OCI-LY7 (cell line): Measurements from ENCODE around the gene LPAR3.

Experiments used
- EZH2phosphoT487 ChIP-seq: fragments of 200-600 bp; sonication (generic); IDR thresholded peaks from 2 replicates; pipeline ENCODE4 v1.6.1; 2018; ENCODE audit warnings: low read depth, borderline replicate concordance, mild to moderate bottlenecking, mixed run types, antibody characterized with exemption, low read length, moderate library complexity, mixed read lengths
- TF ChIP-seq, protein P1 (sequence below): fragments of 200-600 bp; sonication (generic); conservative IDR thresholded peaks from 2 replicates; pipeline ENCODE4 v1.5.1; 2014; ENCODE audit warnings: mild to moderate bottlenecking, antibody characterized with exemption, low read length, moderate library complexity, mixed read lengths

GRCh38 chr1:84800090-84801073, 92.6 kb downstream of the LPAR3 start:
- TF ChIP-seq, protein P1, sequence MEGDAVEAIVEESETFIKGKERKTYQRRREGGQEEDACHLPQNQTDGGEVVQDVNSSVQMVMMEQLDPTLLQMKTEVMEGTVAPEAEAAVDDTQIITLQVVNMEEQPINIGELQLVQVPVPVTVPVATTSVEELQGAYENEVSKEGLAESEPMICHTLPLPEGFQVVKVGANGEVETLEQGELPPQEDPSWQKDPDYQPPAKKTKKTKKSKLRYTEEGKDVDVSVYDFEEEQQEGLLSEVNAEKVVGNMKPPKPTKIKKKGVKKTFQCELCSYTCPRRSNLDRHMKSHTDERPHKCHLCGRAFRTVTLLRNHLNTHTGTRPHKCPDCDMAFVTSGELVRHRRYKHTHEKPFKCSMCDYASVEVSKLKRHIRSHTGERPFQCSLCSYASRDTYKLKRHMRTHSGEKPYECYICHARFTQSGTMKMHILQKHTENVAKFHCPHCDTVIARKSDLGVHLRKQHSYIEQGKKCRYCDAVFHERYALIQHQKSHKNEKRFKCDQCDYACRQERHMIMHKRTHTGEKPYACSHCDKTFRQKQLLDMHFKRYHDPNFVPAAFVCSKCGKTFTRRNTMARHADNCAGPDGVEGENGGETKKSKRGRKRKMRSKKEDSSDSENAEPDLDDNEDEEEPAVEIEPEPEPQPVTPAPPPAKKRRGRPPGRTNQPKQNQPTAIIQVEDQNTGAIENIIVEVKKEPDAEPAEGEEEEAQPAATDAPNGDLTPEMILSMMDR, result no peak
- TF ChIP-seq EZH2phosphoT487, result no peak
